ENCODE data around the gene ZNF576. TPM values are rescaled to one million over a fixed set of nuclear protein-coding genes. Genes with fewer than 3 reads are reported as not detected.
A peak's percentile ranks its signal among the peaks of the same experiment; 100 is the strongest.

ZNF576 gene
- total RNA-seq, 4 donors from 2014 or later = 12.3 to 15.0 (median 13.3) TPM

DNA sequence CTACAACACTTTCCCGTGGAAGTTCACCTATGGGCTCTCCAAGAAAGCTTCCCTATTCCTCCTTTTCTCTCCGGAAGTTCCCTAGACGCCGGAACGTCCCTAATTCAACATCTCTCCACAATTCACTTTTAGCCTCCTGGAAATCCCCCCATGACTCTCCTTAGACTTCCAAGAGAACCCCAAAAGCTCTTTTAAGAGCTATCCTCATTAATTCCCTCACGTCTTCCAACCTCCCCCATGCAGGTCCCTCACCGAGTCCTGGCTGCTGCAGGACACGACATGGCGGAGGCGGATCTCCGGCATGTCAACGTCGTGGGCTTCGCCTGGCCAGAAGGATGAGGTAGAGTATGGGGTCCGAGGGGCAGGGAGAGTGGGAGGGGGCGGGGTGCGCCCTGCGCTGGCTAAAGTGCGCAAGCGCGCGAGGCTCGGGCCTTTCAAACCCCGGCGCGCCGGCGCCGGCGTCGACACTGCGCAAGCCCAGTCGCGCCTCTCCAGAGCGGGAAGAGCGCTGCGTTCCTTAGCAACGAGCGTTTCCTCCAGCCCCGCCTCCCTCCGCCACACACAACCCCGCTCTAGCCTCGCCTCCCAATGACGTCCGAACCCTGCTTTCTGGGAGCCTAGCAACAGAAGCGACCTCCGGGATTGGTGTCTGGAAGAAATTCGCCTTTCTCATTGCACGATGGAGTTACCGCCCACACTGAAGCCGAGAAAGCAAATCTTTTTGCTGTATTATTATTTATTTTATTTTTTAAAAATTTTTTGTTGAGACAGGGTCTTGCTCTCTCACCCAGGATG is 21.0 kb upstream of the ZNF576 start, which contains the start of the genes PINLYP and XRCC1:
Gene PINLYP, plus strand, starts transcription at position 646 of the 795 bp plus-strand sequence. CDS start 1,391 bp downstream, outside the sequence.
Gene XRCC1, minus strand, starts transcription at position 372 of the 795 bp plus-strand sequence. Its CDS starts 69 bp downstream, at position 303.
- TF ChIP-seq, protein P1, sequence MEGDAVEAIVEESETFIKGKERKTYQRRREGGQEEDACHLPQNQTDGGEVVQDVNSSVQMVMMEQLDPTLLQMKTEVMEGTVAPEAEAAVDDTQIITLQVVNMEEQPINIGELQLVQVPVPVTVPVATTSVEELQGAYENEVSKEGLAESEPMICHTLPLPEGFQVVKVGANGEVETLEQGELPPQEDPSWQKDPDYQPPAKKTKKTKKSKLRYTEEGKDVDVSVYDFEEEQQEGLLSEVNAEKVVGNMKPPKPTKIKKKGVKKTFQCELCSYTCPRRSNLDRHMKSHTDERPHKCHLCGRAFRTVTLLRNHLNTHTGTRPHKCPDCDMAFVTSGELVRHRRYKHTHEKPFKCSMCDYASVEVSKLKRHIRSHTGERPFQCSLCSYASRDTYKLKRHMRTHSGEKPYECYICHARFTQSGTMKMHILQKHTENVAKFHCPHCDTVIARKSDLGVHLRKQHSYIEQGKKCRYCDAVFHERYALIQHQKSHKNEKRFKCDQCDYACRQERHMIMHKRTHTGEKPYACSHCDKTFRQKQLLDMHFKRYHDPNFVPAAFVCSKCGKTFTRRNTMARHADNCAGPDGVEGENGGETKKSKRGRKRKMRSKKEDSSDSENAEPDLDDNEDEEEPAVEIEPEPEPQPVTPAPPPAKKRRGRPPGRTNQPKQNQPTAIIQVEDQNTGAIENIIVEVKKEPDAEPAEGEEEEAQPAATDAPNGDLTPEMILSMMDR (IDR thresholded peaks at IDR 0.05) = no peak
- ATAC-seq (ENCODE audit: low FRiP score) = peak; percentile 99

DNA sequence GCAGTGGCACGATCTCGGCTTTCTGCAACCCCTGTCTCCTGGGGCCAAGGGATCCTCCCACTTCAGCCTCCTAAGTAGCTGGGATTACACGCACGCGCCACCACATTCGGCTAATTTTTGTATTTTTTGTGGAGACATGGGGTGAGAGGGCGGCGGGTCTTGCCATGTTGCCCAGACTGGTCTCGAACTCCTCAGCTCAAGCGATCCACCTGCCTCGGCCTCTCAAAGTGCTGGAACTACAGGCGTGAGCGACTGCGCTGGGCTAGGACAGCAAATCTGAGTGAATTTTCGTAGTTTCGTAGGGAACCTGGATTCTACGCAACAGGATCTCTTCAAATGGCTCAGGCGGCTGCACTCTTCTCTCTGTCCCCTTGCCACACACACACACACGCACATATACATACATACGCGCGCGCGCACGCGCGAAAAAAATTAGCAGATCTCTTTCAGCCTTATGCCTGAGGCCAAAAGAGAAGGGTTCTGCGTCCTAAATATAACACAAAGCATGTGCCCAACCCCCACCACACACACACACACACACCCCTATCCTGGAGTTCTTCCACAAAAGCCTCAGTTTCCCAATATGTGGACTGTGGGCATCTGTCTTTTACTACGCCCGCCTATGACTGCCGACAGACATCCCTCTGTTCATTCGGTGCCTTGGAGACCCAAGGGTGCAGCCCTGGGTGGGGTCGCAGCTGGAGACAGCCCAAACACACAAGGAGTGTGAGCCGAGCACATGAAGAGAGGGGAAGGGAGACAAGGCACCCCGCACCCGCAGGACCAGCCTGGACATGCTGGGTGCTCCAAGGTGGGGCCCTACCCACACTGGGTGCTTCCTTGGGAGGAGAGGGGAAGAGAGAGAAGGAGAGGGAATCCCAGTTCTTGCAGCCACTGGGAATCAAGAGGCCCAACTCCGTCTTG is 20.2 kb upstream of the ZNF576 start:
- TF ChIP-seq, protein P1 (IDR thresholded peaks at IDR 0.05) = no peak
- ATAC-seq (ENCODE audit: low FRiP score) (no peak), DNase-seq (ENCODE audit: low spot score) (no peak)

More for the DNA sequence above, 21.0 kb upstream of the ZNF576 start, which contains the start of the genes PINLYP and XRCC1:
- peak; percentile 78 for DNase-seq (ENCODE audit: low spot score)

DNA sequence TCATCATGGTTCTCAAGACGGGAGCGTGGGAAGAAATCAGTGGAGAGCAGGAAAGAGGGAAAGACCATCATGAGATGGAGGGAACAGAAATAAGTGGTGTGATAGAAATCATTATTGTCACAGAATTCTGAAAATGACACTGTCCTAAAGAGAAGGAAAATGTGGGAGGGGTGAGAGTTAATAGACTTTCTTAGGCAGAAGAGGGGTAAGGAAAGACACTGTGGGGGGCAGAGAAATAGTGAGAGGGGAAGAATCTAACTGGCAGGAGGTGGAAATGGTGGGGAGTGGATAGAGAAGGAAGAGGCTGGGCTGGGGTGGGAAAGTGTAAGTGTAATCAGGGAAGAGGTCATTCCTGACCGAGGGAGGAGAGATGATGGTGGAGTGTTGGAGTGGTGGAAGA is 17.6 kb upstream of the ZNF576 start:
- TF ChIP-seq, protein P1 (IDR thresholded peaks at IDR 0.05) = no peak
- no peak for ATAC-seq (ENCODE audit: low FRiP score)
- no peak for DNase-seq (ENCODE audit: low spot score)

DNA sequence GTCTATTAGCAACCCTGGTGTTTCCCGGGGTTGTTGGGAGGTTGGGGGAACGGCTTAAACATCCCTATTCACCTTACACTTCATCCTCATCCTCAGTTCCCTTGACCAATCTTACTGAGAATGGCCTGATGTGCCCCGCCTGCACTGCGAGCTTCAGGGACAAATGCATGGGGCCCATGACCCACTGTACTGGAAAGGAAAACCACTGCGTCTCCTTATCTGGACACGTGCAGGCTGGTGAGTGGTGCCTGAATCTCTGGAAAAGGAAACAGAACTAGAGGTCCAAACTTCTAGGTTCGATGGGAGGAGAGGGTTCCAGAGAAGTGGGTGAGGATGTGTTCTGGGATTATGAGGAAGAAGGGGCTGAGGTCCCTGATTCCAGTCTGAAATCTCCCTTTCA is 14.9 kb upstream of the ZNF576 start:
- TF ChIP-seq, protein P1 (IDR thresholded peaks at IDR 0.05) = no peak
- DNase-seq (ENCODE audit: low spot score) (no peak), ATAC-seq (ENCODE audit: low FRiP score) (no peak)

DNA sequence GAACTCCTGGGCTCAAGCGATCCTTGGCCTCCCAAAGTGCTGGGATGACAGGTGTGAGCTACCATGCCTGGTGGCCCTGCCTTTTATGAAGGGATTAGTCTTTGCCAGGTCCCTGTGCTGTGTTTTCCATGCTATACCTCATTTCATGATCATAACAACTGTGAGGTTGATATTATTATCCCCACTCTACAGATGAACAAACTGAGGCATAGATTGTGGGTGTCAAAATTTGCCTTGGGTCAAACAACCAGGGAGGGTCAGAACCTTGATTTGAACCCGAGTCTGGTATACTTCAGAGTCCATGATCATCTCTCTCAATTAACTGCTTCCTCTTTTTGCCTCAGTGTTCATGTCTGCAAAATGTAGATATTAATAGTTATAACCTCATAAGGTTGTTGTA is 13.9 kb upstream of the ZNF576 start:
- DNase-seq (ENCODE audit: low spot score) = no peak
- TF ChIP-seq, protein P1 (IDR thresholded peaks at IDR 0.05) = no peak
- ATAC-seq (ENCODE audit: low FRiP score) = no peak

DNA sequence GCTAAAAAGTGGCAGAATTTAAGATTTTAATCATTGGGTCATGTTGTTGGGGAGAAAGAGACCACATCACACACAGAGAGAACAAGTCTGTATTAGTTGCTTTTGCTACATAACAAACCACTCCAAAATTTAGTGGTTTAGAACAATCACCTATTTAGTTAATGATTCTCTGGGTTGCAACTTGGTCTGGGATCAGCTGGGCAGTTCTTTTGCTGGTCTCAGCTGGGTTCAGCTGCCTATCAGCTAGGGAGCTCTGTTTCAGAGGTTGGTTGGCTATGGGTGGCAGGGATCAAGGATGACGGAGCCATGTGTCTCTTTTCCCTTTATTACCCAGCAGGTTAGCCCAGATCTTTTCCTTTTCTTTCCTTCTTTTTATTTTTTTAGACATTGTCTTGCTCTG is 11.9 kb upstream of the ZNF576 start:
- TF ChIP-seq, protein P1 (IDR thresholded peaks at IDR 0.05) = no peak
- DNase-seq (ENCODE audit: low spot score) = no peak
- no peak for ATAC-seq (ENCODE audit: low FRiP score)

Measured in omental fat pad (tissue), 4 donors.